Measurements from ENCODE around the gene PNN. TPM values are rescaled to one million over a fixed set of nuclear protein-coding genes. Genes with fewer than 3 reads are reported as not detected.
A peak's percentile ranks its signal among the peaks of the same experiment; 100 is the strongest.
"Not testable (repeated sequence)": the region's sequence is repeated elsewhere in the genome, so short reads cannot be mapped to it uniquely, and the experiment has no call there.

Gene PNN
- total RNA-seq, 4 donors from 2014 or later = 33.0 to 159 (median 76.2) TPM

DNA sequence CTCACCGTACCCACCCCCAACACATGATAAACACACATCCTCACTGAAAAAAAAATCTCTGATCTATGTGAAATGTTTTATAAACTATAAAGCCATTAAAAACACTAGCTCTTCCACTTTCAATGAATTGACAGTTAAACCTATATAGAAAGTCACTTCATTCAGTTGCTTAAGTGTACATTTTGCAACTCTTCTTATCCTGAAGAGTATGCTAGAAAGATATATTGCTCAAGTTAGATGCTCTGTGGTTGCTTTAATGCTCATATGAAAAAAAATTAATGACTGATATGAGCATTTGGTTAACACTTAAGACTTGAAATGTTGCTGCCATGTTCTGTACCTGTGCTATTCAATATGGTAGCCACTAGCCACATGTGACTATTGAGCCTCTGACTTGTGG is 37.6 kb downstream of the PNN start:
- intact Hi-C loops (cut with DNase I; ENCODE audit: low total_unique reads) = no loop called here
- WGBS, 2 donors (ENCODE audit: low coverage in 1 of 2) = 43 to 95% methylated on average over 1 of the region's 1 CpG
- in situ Hi-C loops (cut with MboI; ENCODE audit: low pct_ligation_motif_present in 1 of 4, low pct_unique_long_range_greater_than_20kb in 1 of 4, low sequenced_read_pairs in 3 of 4) = no loop called here

DNA sequence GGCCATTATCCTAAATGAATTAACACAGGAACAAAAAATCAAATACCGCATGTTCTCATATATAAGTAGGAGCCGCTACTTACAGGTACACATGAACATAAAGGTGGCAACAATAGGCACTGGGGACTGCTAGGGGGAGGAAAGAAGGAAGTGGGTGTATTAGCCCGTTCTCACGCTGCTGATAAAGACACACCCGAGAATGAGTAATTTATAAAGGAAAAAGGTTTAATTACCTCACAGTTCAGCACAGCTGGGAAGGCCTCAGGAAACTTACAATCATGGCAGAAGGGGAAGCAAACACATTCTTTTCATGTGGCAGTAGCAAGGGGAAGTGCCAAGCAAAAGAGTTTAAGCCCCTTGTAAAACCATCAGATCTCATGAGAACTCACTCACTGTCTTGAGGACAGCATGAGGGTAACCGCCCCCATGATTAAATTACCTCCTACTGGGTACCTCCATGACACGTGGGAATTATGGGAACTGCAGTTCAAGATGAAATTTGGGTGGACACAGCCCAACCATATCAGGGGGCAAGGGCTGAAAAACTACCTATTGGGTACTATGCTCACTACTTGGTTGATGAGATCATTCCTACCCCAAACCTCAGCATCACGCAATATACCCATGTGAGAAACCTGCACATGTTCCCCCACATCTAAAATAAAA is 42.3 kb downstream of the PNN start:
- in situ Hi-C loops (cut with MboI; ENCODE audit: low pct_ligation_motif_present in 1 of 4, low pct_unique_long_range_greater_than_20kb in 1 of 4, low sequenced_read_pairs in 3 of 4) = no loop called here

More for the DNA sequence above, 37.6 kb downstream of the PNN start:
- Histone ChIP-seq H3K27ac (no peak overlapping the region), H3K36me3 (no peaks in the 10 kb centered on the region), H3K27me3 (no peaks in the 10 kb centered on the region), H3K4me3 (no peak overlapping the region), H3K9me3 (no peaks in the 10 kb centered on the region), H3K4me1 (no peaks in the 10 kb centered on the region)
- TF ChIP-seq, protein P1, sequence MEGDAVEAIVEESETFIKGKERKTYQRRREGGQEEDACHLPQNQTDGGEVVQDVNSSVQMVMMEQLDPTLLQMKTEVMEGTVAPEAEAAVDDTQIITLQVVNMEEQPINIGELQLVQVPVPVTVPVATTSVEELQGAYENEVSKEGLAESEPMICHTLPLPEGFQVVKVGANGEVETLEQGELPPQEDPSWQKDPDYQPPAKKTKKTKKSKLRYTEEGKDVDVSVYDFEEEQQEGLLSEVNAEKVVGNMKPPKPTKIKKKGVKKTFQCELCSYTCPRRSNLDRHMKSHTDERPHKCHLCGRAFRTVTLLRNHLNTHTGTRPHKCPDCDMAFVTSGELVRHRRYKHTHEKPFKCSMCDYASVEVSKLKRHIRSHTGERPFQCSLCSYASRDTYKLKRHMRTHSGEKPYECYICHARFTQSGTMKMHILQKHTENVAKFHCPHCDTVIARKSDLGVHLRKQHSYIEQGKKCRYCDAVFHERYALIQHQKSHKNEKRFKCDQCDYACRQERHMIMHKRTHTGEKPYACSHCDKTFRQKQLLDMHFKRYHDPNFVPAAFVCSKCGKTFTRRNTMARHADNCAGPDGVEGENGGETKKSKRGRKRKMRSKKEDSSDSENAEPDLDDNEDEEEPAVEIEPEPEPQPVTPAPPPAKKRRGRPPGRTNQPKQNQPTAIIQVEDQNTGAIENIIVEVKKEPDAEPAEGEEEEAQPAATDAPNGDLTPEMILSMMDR (IDR thresholded peaks at IDR 0.05) = no peak
- no peak for TF ChIP-seq POLR2A (IDR thresholded peaks at IDR 0.05)
- TF ChIP-seq POLR2AphosphoS5 (IDR thresholded peaks at IDR 0.05) = no peak
- TF ChIP-seq EP300 (IDR thresholded peaks at IDR 0.05; ENCODE audit: low read depth) = no peak
- DNase-seq = no peak

DNA sequence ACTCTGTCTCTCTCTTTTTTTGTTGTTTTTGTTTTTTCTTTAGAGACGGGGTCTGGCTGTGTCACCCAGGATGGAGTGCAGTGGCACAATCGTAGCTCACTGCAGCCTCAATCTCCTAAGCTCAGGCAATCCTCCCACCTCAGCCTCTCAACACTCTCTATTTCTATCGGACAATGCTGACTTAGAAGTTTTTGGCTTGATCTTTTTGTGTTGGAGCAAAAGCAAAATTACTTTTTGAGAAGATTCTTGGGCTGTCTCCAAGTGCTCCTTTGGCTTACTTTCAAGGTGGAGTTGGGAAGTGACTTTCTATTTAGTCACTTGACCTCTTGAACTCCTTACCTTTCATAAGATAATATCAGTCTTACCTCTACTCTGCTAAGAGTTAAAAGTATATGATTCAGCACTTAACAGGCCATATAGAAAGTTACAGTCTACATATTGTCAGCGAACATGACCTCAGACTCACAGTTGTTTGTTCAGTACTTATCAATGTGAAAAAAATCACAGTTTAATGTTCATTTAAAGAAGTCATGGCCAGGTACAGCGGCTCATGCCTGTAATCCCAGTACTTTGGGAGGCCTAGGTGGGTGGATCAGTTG is 43.2 kb downstream of the PNN start:
- Histone ChIP-seq H3K27ac (no peak overlapping the region), H3K9me3 (no peaks in the 10 kb centered on the region), H3K36me3 (no peaks in the 10 kb centered on the region), H3K4me3 (no peak overlapping the region), H3K27me3 (no peaks in the 10 kb centered on the region), H3K4me1 (peaks cover 0 to 13% (median 0%) of the 10 kb centered on the region in 4 donors)
- TF ChIP-seq POLR2AphosphoS5 (IDR thresholded peaks at IDR 0.05) (peak in 1 of 3 donors; percentile 13), POLR2A (IDR thresholded peaks at IDR 0.05) (no peak), EP300 (IDR thresholded peaks at IDR 0.05; ENCODE audit: low read depth) (no peak)
- TF ChIP-seq, protein P1 (IDR thresholded peaks at IDR 0.05) = no peak
- no peak for DNase-seq
- 59 to 75% methylated on average over 3 to 5 of the region's 5 CpGs for WGBS, 2 donors (ENCODE audit: low coverage in 1 of 2)
- intact Hi-C loops (cut with DNase I; ENCODE audit: low total_unique reads) (no loop called here), in situ Hi-C loops (cut with MboI; ENCODE audit: low pct_ligation_motif_present in 1 of 4, low pct_unique_long_range_greater_than_20kb in 1 of 4, low sequenced_read_pairs in 3 of 4) (no loop called here)

More for the DNA sequence above, 42.3 kb downstream of the PNN start:
- Histone ChIP-seq H3K27me3 (no peaks in the 10 kb centered on the region), H3K4me1 (peaks cover 0 to 13% (median 0%) of the 10 kb centered on the region in 4 donors), H3K4me3 (no peak overlapping the region), H3K27ac (no peak overlapping the region), H3K36me3 (no peaks in the 10 kb centered on the region), H3K9me3 (no peaks in the 10 kb centered on the region)
- DNase-seq = no peak
- 65 to 72% methylated on average over 6 to 8 of the region's 8 CpGs for WGBS, 2 donors (ENCODE audit: low coverage in 1 of 2)
- TF ChIP-seq POLR2A (IDR thresholded peaks at IDR 0.05) = no peak
- intact Hi-C loops (cut with DNase I; ENCODE audit: low total_unique reads) = no loop called here

DNA sequence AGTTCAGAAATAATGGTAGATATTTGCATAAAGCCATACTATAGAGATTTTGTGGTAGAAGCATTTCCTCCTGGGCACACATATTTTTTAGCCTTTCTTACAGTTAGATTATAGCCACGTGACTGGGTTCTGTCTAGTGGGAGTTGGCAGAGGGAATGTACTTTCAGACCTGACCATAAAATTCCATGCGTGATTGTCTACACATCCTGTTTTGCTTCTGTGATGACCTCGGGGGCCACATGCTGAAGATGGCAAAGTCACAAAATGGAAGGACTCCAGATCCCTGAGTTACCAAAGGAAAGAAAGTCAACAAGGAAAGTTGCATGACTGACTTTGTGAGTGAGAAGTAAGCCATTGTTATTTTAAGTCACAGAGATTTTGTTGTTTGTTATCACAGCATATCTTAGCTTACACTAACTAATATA is 44.0 kb downstream of the PNN start:
- Histone ChIP-seq H3K9me3 (no peaks in the 10 kb centered on the region), H3K4me3 (no peak overlapping the region), H3K27me3 (no peaks in the 10 kb centered on the region), H3K27ac (no peak overlapping the region), H3K4me1 (peaks cover 0 to 13% (median 0%) of the 10 kb centered on the region in 4 donors), H3K36me3 (no peaks in the 10 kb centered on the region)
- intact Hi-C loops (cut with DNase I; ENCODE audit: low total_unique reads) (no loop called here), in situ Hi-C loops (cut with MboI; ENCODE audit: low pct_ligation_motif_present in 1 of 4, low pct_unique_long_range_greater_than_20kb in 1 of 4, low sequenced_read_pairs in 3 of 4) (no loop called here)
- 22 to 27% methylated on average over 3 of the region's 3 CpGs for WGBS, 2 donors (ENCODE audit: low coverage in 1 of 2)
- no peak for DNase-seq
- no peak for TF ChIP-seq POLR2AphosphoS5 (IDR thresholded peaks at IDR 0.05)

DNA sequence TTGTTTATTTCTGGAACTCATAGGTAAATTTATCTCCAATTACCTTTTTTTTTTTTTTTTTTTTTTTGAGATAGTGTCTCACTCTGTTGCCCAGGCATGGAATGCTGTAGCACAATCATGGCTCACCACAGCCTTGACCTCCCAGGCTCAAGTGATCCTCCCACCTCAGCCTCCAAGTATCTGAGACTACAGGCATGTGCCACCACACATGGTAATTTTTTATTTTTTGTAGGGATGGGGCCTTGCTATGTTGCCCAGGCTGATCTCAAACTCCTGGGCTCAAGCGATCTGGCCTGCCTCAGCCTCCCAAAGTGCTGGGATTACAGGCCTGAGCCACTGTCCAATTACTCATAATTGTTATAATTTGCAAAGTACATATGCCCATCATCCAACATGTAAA is 45.4 kb downstream of the PNN start:
- intact Hi-C loops (cut with DNase I; ENCODE audit: low total_unique reads); H3K4me3 ChIP-seq: not testable (repeated sequence)
- 100% methylated on average over 1 of the region's 1 CpG; no CpG with 5 or more reads in 1 of the 2 donors for WGBS, 2 donors (ENCODE audit: low coverage in 1 of 2)

More for the DNA sequence above, 45.4 kb downstream of the PNN start:
- H3K36me3 ChIP-seq; H3K9me3 ChIP-seq; in situ Hi-C loops (cut with MboI; ENCODE audit: low pct_ligation_motif_present in 1 of 4, low pct_unique_long_range_greater_than_20kb in 1 of 4, low sequenced_read_pairs in 3 of 4); DNase-seq; H3K27ac ChIP-seq; H3K27me3 ChIP-seq: not testable (repeated sequence)
- H3K4me1 ChIP-seq = peaks cover 0 to 13% (median 0%) of the 10 kb centered on the region in 4 donors
